ENCODE measurements around the gene VWF. TPM values are rescaled to one million over a fixed set of nuclear protein-coding genes. Genes with fewer than 3 reads are reported as not detected.

VWF gene
- polyA plus RNA-seq, 1 donor (not counting 4 experiments of a cell fraction or from before 2014, with no cell fraction given): 0.01 TPM

DNA sequence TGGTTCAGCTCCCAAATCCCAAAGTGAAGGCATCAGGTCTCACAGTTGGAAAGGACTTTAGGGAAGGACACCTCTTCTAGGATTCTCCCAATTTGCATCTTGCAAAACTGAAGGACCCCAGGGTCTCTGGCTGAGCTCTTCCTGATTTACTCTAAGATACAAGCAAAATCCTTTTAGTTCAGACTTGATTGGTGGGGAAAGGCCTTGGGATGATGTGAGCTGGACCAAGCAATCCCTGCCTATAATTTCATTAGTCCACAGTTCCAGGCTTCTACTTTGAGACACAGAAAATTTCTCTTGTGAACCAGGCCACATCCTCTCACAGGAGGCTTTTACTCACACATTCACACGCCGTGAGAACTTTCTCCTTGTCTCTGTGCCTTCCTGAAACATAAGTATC, 23.6 kb upstream of the VWF start:
- Histone ChIP-seq H2AFZ (ENCODE audit: control insufficient read depth, low read length) (no peak overlapping the region), H3K79me2 (ENCODE audit: control insufficient read depth, insufficient read depth, low read length) (no peaks in the 10 kb centered on the region), H3K4me3 (ENCODE audit: control insufficient read depth in 2 of 3, extremely low read depth in 1 of 3, insufficient read depth in 2 of 3, low read depth in 1 of 3, low read length in 3 of 3) (no peak overlapping the region), H3K27me3 (ENCODE audit: control insufficient read depth, extremely low read depth, insufficient read depth, low read length) (no peaks in the 10 kb centered on the region), H3K9ac (ENCODE audit: control insufficient read depth, extremely low read depth, insufficient read depth, low read length) (no peak overlapping the region), H3K4me2 (ENCODE audit: control insufficient read depth, extremely low read depth, insufficient read depth, low read depth, low read length) (no peak overlapping the region), H3K9me1 (ENCODE audit: control insufficient read depth, extremely low read depth, insufficient read depth, low read length) (no peaks in the 10 kb centered on the region), H4K20me1 (ENCODE audit: control insufficient read depth, extremely low read depth, insufficient read depth, low read length) (no peaks in the 10 kb centered on the region), H3K27ac (ENCODE audit: control insufficient read depth, insufficient read depth, low read length) (no peak overlapping the region), H3K4me1 (ENCODE audit: control insufficient read depth, extremely low read depth, insufficient read depth, low read length) (no peaks in the 10 kb centered on the region), H3K9me3 (ENCODE audit: control insufficient read depth, low read depth, low read length) (no peaks in the 10 kb centered on the region), H3K36me3 (ENCODE audit: control insufficient read depth in 2 of 2, extremely low read depth in 1 of 2, insufficient read depth in 2 of 2, low read length in 2 of 2) (no peaks in the 10 kb centered on the region)
- DNase-seq (ENCODE audit: low read depth, low spot score): no peak
- dilution Hi-C loops (cut with MboI; ENCODE audit: extremely low pct_ligation_motif_present, low sequenced_read_pairs): no loop called here
- FAIRE-seq: no peak
- TF ChIP-seq, protein P1, sequence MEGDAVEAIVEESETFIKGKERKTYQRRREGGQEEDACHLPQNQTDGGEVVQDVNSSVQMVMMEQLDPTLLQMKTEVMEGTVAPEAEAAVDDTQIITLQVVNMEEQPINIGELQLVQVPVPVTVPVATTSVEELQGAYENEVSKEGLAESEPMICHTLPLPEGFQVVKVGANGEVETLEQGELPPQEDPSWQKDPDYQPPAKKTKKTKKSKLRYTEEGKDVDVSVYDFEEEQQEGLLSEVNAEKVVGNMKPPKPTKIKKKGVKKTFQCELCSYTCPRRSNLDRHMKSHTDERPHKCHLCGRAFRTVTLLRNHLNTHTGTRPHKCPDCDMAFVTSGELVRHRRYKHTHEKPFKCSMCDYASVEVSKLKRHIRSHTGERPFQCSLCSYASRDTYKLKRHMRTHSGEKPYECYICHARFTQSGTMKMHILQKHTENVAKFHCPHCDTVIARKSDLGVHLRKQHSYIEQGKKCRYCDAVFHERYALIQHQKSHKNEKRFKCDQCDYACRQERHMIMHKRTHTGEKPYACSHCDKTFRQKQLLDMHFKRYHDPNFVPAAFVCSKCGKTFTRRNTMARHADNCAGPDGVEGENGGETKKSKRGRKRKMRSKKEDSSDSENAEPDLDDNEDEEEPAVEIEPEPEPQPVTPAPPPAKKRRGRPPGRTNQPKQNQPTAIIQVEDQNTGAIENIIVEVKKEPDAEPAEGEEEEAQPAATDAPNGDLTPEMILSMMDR (optimal IDR thresholded peaks at IDR 0.05 in 1 of 3, IDR thresholded peaks at IDR 0.05 in 1 of 3, conservative IDR thresholded peaks at IDR 0.05 in 1 of 3; ENCODE audit: extremely low read depth in 1 of 3, insufficient read depth in 2 of 3, low read length in 3 of 3): no peak
- no peak for TF ChIP-seq EZH2 (IDR thresholded peaks at IDR 0.05; ENCODE audit: low read length)

- Histone ChIP-seq H3K4me1 (ENCODE audit: control insufficient read depth, extremely low read depth, insufficient read depth, low read length) (no peaks in the 10 kb centered on the region), H3K9ac (ENCODE audit: control insufficient read depth, extremely low read depth, insufficient read depth, low read length) (no peak overlapping the region), H3K36me3 (ENCODE audit: control insufficient read depth in 2 of 2, extremely low read depth in 1 of 2, insufficient read depth in 2 of 2, low read length in 2 of 2) (no peaks in the 10 kb centered on the region), H3K4me3 (ENCODE audit: control insufficient read depth in 2 of 3, extremely low read depth in 1 of 3, insufficient read depth in 2 of 3, low read depth in 1 of 3, low read length in 3 of 3) (no peak overlapping the region), H2AFZ (ENCODE audit: control insufficient read depth, low read length) (no peak overlapping the region), H3K9me3 (ENCODE audit: control insufficient read depth, low read depth, low read length) (no peaks in the 10 kb centered on the region), H4K20me1 (ENCODE audit: control insufficient read depth, extremely low read depth, insufficient read depth, low read length) (no peaks in the 10 kb centered on the region), H3K79me2 (ENCODE audit: control insufficient read depth, insufficient read depth, low read length) (no peaks in the 10 kb centered on the region), H3K4me2 (ENCODE audit: control insufficient read depth, extremely low read depth, insufficient read depth, low read depth, low read length) (no peak overlapping the region), H3K9me1 (ENCODE audit: control insufficient read depth, extremely low read depth, insufficient read depth, low read length) (no peaks in the 10 kb centered on the region), H3K27ac (ENCODE audit: control insufficient read depth, insufficient read depth, low read length) (no peak overlapping the region), H3K27me3 (ENCODE audit: control insufficient read depth, extremely low read depth, insufficient read depth, low read length) (no peaks in the 10 kb centered on the region)
- DNase-seq (ENCODE audit: low read depth, low spot score): no peak
- no peak for FAIRE-seq
- no peak for TF ChIP-seq EZH2 (IDR thresholded peaks at IDR 0.05; ENCODE audit: low read length)
- TF ChIP-seq, protein P1 (optimal IDR thresholded peaks at IDR 0.05 in 1 of 3, IDR thresholded peaks at IDR 0.05 in 1 of 3, conservative IDR thresholded peaks at IDR 0.05 in 1 of 3; ENCODE audit: extremely low read depth in 1 of 3, insufficient read depth in 2 of 3, low read length in 3 of 3): no peak
- dilution Hi-C loops (cut with MboI; ENCODE audit: extremely low pct_ligation_motif_present, low sequenced_read_pairs): no loop called here
Observed at GRCh38 chr12:6146951-6147350, 22.5 kb upstream of the VWF start.
